Measurements from ENCODE around the gene KCTD21. TPM values are rescaled to one million over a fixed set of nuclear protein-coding genes. Genes with fewer than 3 reads are reported as not detected.
A peak's percentile ranks its signal among the peaks of the same experiment; 100 is the strongest.
"Not testable (repeated sequence)": the region's sequence is repeated elsewhere in the genome, so short reads cannot be mapped to it uniquely, and the experiment has no call there.

KCTD21 gene
- 1 to 10 TPM; 7.1 to 7.8 TPM for total RNA-seq

GRCh38 chr11:78188286-78189173 lies at the start of gene KCTD21, which contains the start of gene USP35:
Gene KCTD21 (minus strand): TSS chr11:78188626. CDS start chr11:78174554, 14,072 bp downstream.
Gene USP35 (plus strand): TSS chr11:78188919. CDS start chr11:78196246, 7,327 bp downstream.
- Mint-ChIP-seq H3K27ac (peak within 1 kb of the TSS; percentile 93), H3K4me1 (ENCODE audit: low read depth) (peaks cover 51% of the 10 kb centered on the region), H3K4me3 (peak within 1 kb of the TSS; percentile 99), H3K9me3 (ENCODE audit: insufficient read depth) (no peaks in the 10 kb centered on the region), H3K27me3 (ENCODE audit: low read depth) (no peaks in the 10 kb centered on the region), H3K36me3 (ENCODE audit: low read depth) (peaks cover 16% of the 10 kb centered on the region)
- POLR2A ChIA-PET = interaction anchor here (0.7 to 2.1 kb wide), 7 partner anchors 11 to 205 kb away, joined by 3 to 10 read pairs (median 5); partner anchors contain the start of gene ALG8
- ATAC-seq (peak; percentile 97), DNase-seq (peak; percentile 95)
- CTCF ChIA-PET = interaction anchor here (1.2 to 3.8 kb wide), 7 partner anchors 14 to 458 kb away, joined by 3 to 20 read pairs (median 6); partner anchors contain the start of gene ALG8

DNA sequence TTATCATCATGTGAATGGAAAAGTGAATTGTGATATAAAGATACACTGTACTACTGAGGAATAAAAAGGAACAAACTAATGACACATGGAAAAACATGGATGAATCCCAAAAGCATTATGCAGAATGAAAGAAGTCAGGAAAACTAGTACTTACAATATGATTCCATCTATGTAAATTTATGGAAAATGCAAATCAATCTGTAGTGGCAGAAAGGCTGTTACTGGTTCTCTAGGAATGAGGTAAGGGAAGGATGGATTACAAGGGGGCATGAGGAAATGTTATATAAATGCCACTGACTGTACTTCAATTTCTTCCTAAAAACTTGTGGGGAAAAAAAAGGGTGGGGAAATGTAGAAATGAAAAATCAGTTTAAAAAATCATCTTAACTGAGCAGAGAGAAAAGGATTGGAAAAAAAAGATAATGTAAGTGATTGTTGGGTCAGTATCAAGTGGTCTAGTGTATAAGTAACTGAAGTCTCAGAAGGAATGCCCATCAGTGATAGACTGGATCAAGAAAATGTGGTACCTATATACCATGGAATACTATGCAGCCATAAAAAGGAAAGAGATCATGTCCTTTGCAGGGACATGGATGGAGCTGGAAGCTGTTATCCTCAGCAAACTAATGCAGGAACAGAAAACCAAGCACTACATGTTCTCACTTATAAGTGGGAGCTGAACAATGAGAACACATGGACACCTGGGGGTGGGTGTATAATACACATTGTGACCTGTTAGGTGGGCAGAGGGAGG lies 49.0 kb upstream of the KCTD21 start:
- Mint-ChIP-seq H3K9me3 (ENCODE audit: insufficient read depth) (peaks cover 19% of the 10 kb centered on the region), H3K4me3 (no peak overlapping the region), H3K27me3 (ENCODE audit: low read depth) (peaks cover 4% of the 10 kb centered on the region), H3K27ac (no peak overlapping the region), H3K4me1 (ENCODE audit: low read depth) (no peaks in the 10 kb centered on the region), H3K36me3 (ENCODE audit: low read depth) (peaks cover 40% of the 10 kb centered on the region)
- ATAC-seq (no peak), DNase-seq (no peak)
- ChIA-PET POLR2A (no interaction called here), CTCF (interaction anchor here (1.0 to 2.5 kb wide), 2 partner anchors 10 to 327 kb away, joined by 3 to 8 read pairs; no protein-coding TSS in a partner anchor)

DNA sequence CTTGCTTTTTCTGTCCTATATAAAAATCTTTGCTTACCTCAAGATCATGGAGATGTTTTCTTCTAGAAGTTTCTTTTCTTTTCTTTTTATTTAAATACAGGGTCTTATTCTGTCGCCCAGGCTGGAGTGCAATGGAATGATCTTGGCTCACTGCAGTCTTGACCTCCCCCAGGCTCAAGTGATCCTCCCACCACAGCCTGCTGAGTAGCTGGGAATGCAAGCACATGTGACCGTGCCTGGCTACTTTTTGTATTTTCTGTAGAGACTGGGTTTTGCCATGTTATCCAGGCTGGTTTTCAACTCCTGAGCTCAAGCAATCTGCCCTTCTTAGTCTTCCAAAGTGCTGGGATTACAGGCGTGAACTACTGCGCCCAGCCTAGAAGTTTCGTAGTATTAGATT lies 45.6 kb upstream of the KCTD21 start:
- DNase-seq (no peak), ATAC-seq (no peak)
- Mint-ChIP-seq H3K36me3 (ENCODE audit: low read depth) (peaks cover 23% of the 10 kb centered on the region), H3K4me1 (ENCODE audit: low read depth) (peaks cover 18% of the 10 kb centered on the region), H3K9me3 (ENCODE audit: insufficient read depth) (peaks cover 6% of the 10 kb centered on the region), H3K27me3 (ENCODE audit: low read depth) (no peaks in the 10 kb centered on the region), H3K4me3 (no peak overlapping the region), H3K27ac (no peak overlapping the region)
- POLR2A ChIA-PET = no interaction called here
- CTCF ChIA-PET = interaction anchor here (0.6 to 1.0 kb wide), 2 partner anchors 219 to 331 kb away, joined by 3 to 4 read pairs; no protein-coding TSS in a partner anchor

- POLR2A ChIA-PET; H3K9me3 Mint-ChIP-seq (ENCODE audit: insufficient read depth); H3K27me3 Mint-ChIP-seq (ENCODE audit: low read depth); H3K4me3 Mint-ChIP-seq; ATAC-seq; DNase-seq; H3K27ac Mint-ChIP-seq: not testable (repeated sequence)
- Mint-ChIP-seq H3K4me1 (ENCODE audit: low read depth) (peaks cover 25% of the 10 kb centered on the region), H3K36me3 (ENCODE audit: low read depth) (peaks cover 18% of the 10 kb centered on the region)
- CTCF ChIA-PET = interaction anchor here (1.2 kb wide), 1 partner anchor 332 kb away, joined by 3 read pairs; no protein-coding TSS in a partner anchor
These were observed 44.6 kb upstream of the KCTD21 start for GRCh38 chr11:78233046-78233445.

DNA sequence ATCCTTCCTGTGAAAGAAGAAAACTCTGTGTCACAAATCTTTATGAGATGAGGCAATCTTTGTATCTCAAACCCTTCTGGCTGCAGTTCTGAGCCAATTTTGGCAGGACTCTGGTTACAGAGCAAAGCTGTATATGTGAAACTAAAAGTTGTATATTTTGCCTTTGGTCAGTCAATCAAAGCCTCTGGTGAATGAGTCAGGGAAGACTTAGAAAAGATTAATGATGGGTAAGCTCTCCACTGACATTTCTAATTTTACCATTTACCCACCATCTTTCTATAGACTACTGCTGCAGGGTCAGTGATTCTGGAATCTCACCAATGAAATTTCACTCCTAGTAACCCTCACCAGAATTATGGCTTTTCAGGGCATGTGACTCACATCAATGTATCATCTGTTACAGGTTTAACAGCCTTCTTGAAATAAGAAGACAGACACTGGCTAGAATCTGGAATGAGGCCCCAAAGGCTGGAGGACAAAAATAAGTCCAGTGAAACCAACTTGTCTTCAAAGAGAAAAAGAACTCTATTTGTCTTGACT lies 43.6 kb upstream of the KCTD21 start:
- peaks cover 10% of the 10 kb centered on the region for H3K36me3 Mint-ChIP-seq (ENCODE audit: low read depth)
- no peaks in the 10 kb centered on the region for H3K27me3 Mint-ChIP-seq (ENCODE audit: low read depth)
- H3K4me3 Mint-ChIP-seq = no peak overlapping the region
- H3K9me3 Mint-ChIP-seq (ENCODE audit: insufficient read depth) = peaks cover 6% of the 10 kb centered on the region
- CTCF ChIA-PET = interaction anchor here (1.1 to 1.2 kb wide), 2 partner anchors 19 to 333 kb away, joined by 3 read pairs; no protein-coding TSS in a partner anchor
- H3K27ac Mint-ChIP-seq = no peak overlapping the region
- no peak for ATAC-seq
- POLR2A ChIA-PET = no interaction called here
- no peak for DNase-seq
- peaks cover 33% of the 10 kb centered on the region for H3K4me1 Mint-ChIP-seq (ENCODE audit: low read depth)

- no peak overlapping the region for H3K4me3 Mint-ChIP-seq
- ChIA-PET POLR2A (no interaction called here), CTCF (no interaction called here)
- H3K27me3 Mint-ChIP-seq (ENCODE audit: low read depth) = no peaks in the 10 kb centered on the region
- peaks cover 39% of the 10 kb centered on the region for H3K4me1 Mint-ChIP-seq (ENCODE audit: low read depth)
- ATAC-seq (no peak), DNase-seq (no peak)
- H3K36me3 Mint-ChIP-seq (ENCODE audit: low read depth) = peaks cover 3% of the 10 kb centered on the region
- no peak overlapping the region for H3K27ac Mint-ChIP-seq
- H3K9me3 Mint-ChIP-seq (ENCODE audit: insufficient read depth) = no peaks in the 10 kb centered on the region
These were observed 41.9 kb upstream of the KCTD21 start for GRCh38 chr11:78230161-78230877.

- Mint-ChIP-seq H3K27me3 (ENCODE audit: low read depth) (no peaks in the 10 kb centered on the region), H3K36me3 (ENCODE audit: low read depth) (peaks cover 10% of the 10 kb centered on the region), H3K27ac (peak overlapping the region; percentile 8), H3K4me3 (no peak overlapping the region), H3K4me1 (ENCODE audit: low read depth) (peaks cover 46% of the 10 kb centered on the region), H3K9me3 (ENCODE audit: insufficient read depth) (no peaks in the 10 kb centered on the region)
- ATAC-seq (no peak), DNase-seq (no peak)
- ChIA-PET POLR2A (interaction anchor here (1.1 kb wide), 1 partner anchor 26 kb away, joined by 3 read pairs; no protein-coding TSS in a partner anchor), CTCF (interaction anchor here (0.9 to 2.7 kb wide), 9 partner anchors 11 to 336 kb away, joined by 3 to 38 read pairs (median 7); partner anchors contain the start of gene GAB2)
These were observed 40.7 kb upstream of the KCTD21 start for GRCh38 chr11:78229106-78229505.

- ChIA-PET POLR2A (interaction anchor here (1.1 kb wide), 1 partner anchor 25 kb away, joined by 3 read pairs; no protein-coding TSS in a partner anchor), CTCF (interaction anchor here (0.6 to 2.7 kb wide), 43 partner anchors 9 to 346 kb away, joined by 3 to 38 read pairs (median 4); partner anchors contain the start of genes GAB2, KCTD21, NARS2 and USP35)
- DNase-seq = peak; percentile 57
- no peaks in the 10 kb centered on the region for H3K9me3 Mint-ChIP-seq (ENCODE audit: insufficient read depth)
- H3K4me3 Mint-ChIP-seq = no peak overlapping the region
- no peak for ATAC-seq
- peaks cover 11% of the 10 kb centered on the region for H3K36me3 Mint-ChIP-seq (ENCODE audit: low read depth)
- H3K4me1 Mint-ChIP-seq (ENCODE audit: low read depth) = peaks cover 49% of the 10 kb centered on the region
- H3K27ac Mint-ChIP-seq = peak overlapping the region; percentile 8
- H3K27me3 Mint-ChIP-seq (ENCODE audit: low read depth) = no peaks in the 10 kb centered on the region
These were observed 40.0 kb upstream of the KCTD21 start for GRCh38 chr11:78228467-78228866.

- ChIA-PET POLR2A (no interaction called here), CTCF (interaction anchor here (0.6 to 2.7 kb wide), 41 partner anchors 9 to 346 kb away, joined by 3 to 38 read pairs (median 4); partner anchors contain the start of genes GAB2, KCTD21, NARS2 and USP35)
- Mint-ChIP-seq H3K27me3 (ENCODE audit: low read depth) (no peaks in the 10 kb centered on the region), H3K36me3 (ENCODE audit: low read depth) (peaks cover 15% of the 10 kb centered on the region), H3K9me3 (ENCODE audit: insufficient read depth) (no peaks in the 10 kb centered on the region), H3K27ac (no peak overlapping the region), H3K4me1 (ENCODE audit: low read depth) (peaks cover 51% of the 10 kb centered on the region), H3K4me3 (no peak overlapping the region)
- no peak for DNase-seq
- no peak for ATAC-seq
These were observed 39.5 kb upstream of the KCTD21 start for GRCh38 chr11:78227921-78228320.

DNA sequence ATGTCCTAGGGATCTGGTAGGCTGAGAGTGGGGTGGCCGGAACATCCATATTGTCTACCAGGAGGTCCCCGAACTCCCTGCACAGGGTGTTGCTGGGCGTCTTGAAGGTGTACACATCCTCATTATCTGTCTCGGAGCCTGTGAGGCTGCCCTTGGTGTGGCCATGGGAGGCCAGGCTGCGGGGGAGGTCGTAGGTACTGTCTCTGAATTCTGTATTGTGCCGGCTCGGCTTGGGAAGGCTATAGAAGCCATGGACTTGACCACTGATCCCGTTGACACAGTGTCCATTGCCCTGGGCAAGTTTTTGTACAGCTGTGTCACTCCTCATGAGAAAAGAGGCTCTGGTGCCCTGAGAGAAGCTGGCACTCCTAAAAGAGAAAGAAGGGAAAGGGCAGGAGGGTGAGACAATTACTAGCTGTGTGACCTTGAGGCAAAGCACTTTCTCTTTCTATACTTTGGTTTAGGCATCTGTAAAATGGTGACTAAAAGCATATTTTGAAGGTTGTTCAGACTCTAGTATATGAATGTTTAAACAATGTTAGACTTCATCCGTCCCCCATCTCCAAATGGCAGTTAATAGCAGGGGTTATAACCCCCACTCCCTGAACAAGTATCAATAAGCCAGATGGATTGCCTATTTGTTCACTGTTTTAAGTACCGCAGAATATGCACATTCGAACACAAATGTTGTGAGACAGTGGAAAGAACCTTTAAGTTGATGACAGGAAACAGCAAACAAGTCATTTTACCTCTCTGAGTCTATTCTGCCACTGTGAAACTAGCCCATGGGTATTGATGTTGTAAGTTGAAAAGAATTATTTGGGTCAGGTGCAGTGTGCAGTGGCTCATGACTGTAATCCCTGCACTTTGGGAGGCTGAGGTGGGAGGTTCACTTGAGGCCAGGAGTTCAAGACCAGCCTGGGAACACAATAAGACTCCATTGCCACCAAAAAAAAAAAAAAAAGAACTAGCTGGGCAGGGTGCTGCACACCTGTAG lies 38.6 kb upstream of the KCTD21 start:
- no peak for ATAC-seq
- H3K27ac Mint-ChIP-seq = peak overlapping the region; percentile 6
- CTCF ChIA-PET = interaction anchor here (1.0 to 2.7 kb wide), 18 partner anchors 8 to 338 kb away, joined by 3 to 38 read pairs (median 6); partner anchors contain the start of gene GAB2
- no peak overlapping the region for H3K4me3 Mint-ChIP-seq
- H3K4me1 Mint-ChIP-seq (ENCODE audit: low read depth) = peaks cover 51% of the 10 kb centered on the region
- no peak for DNase-seq
- H3K27me3 Mint-ChIP-seq (ENCODE audit: low read depth) = no peaks in the 10 kb centered on the region
- H3K36me3 Mint-ChIP-seq (ENCODE audit: low read depth) = peaks cover 16% of the 10 kb centered on the region
- POLR2A ChIA-PET = no interaction called here
- H3K9me3 Mint-ChIP-seq (ENCODE audit: insufficient read depth) = no peaks in the 10 kb centered on the region
